Caco-2 (cell line): ENCODE results near the gene PLK5. TPM values are rescaled to one million over a fixed set of nuclear protein-coding genes. Genes with fewer than 3 reads are reported as not detected.

Experiments
- BruUV-seq: library from RNA; stranded (reverse); fragments of 400-500 nt; replicated peaks from 2 replicates; lab custom pipeline; 2021; lab: Mats Ljungman, UMichigan
- CTCF ChIA-PET: fragments of 300-600 bp; sonication (Branson Sonifier 250); formaldehyde crosslinking; loops from one replicate; lab custom pipeline; 2022; ENCODE audit warnings: antibody characterized with exemption; lab: Charles Lee
- POLR2A ChIA-PET: fragments of 300-600 bp; sonication (Branson Sonifier 250); formaldehyde crosslinking; loops from one replicate; lab custom pipeline; 2022; ENCODE audit warnings: antibody characterized with exemption; lab: Charles Lee
- DNase-seq, 2 experiments: peaks; one replicate each; pipeline versions ENCODE4 v3.0.0 to v3.0.0-alpha.2; 2020 to 2022
- H3K27me3 ChIP-seq: replicated peaks from 2 replicates; pipeline ENCODE4 v1.6.0; 2011; ENCODE audit warnings: low read length; ENCODE audit not compliant: control insufficient read depth, insufficient read depth
- H3K36me3 ChIP-seq: 2 replicates; pipeline ENCODE4 v1.5.1; 2011; ENCODE audit warnings: low read length; ENCODE audit not compliant: control insufficient read depth, insufficient read depth
- H3K4me1 ChIP-seq: fragments of 250-450 bp; sonication (Bioruptor Pico); 2 replicates; pipeline ENCODE4 v1.5.1; 2020; ENCODE audit warnings: mild to moderate bottlenecking
- H3K4me3 ChIP-seq: 2 replicates; pipeline ENCODE4 v1.5.1; 2011; ENCODE audit warnings: low read depth, mild to moderate bottlenecking, control low read depth, low read length
- H3K9me3 ChIP-seq: fragments of 250-450 bp; sonication (Bioruptor Pico); 2 replicates; pipeline ENCODE4 v1.5.1; 2020; ENCODE audit warnings: mild to moderate bottlenecking, moderate library complexity
- H3K27ac Mint-ChIP-seq: one replicate; pipeline ENCODE4 v1.8.0; 2022; ENCODE audit warnings: mixed read lengths; ENCODE audit not compliant: unreplicated experiment
- H3K27me3 Mint-ChIP-seq: one replicate; pipeline ENCODE4 v1.8.0; 2022; ENCODE audit warnings: mixed read lengths; ENCODE audit not compliant: insufficient read depth, unreplicated experiment
- H3K36me3 Mint-ChIP-seq: one replicate; pipeline ENCODE4 v1.8.0; 2022; ENCODE audit warnings: mild to moderate bottlenecking, mixed read lengths; ENCODE audit not compliant: insufficient read depth, unreplicated experiment
- H3K4me1 Mint-ChIP-seq: one replicate; pipeline ENCODE4 v1.8.0; 2022; ENCODE audit warnings: low read depth, mixed read lengths; ENCODE audit not compliant: unreplicated experiment
- H3K4me3 Mint-ChIP-seq: one replicate; pipeline ENCODE4 v1.8.0; 2022; ENCODE audit warnings: mild to moderate bottlenecking, moderate library complexity, mixed read lengths; ENCODE audit not compliant: unreplicated experiment
- H3K9me3 Mint-ChIP-seq: one replicate; pipeline ENCODE4 v1.8.0; 2022; ENCODE audit warnings: mixed read lengths; ENCODE audit not compliant: unreplicated experiment
- intact Hi-C: fragments of 100-400 bp; cut with micrococcal nuclease; formaldehyde crosslinking; loops from one replicate; pipeline ENCODE4 v1.10.0; 2022; ENCODE audit not compliant: unreplicated experiment
- total RNA-seq: library from RNA; stranded (reverse); gene quantifications from 2 replicates; pipeline ENCODE4 v1.2.3, GENCODE V29; 2022
- TF ChIP-seq, protein P1 (sequence below), 2 experiments: fragments of 200-600 bp in 1 of 2; IDR thresholded peaks; 1 replicate in 1 of 2; 2 replicates in 1 of 2; pipeline versions ENCODE4 v1.5.1 to v1.8.0; 2011 to 2022; ENCODE audit warnings: antibody characterized with exemption in 1 of 2, control low read depth in 1 of 2, inconsistent platforms in 1 of 2, low read depth in 1 of 2, low read length in 1 of 2, mild to moderate bottlenecking in 1 of 2, moderate library complexity in 1 of 2; ENCODE audit not compliant: insufficient read depth in 1 of 2, severe bottlenecking in 1 of 2, unreplicated experiment in 1 of 2

The PLK5 gene
- total RNA-seq, 1 experiment from 2014 or later, result not detected

DNA sequence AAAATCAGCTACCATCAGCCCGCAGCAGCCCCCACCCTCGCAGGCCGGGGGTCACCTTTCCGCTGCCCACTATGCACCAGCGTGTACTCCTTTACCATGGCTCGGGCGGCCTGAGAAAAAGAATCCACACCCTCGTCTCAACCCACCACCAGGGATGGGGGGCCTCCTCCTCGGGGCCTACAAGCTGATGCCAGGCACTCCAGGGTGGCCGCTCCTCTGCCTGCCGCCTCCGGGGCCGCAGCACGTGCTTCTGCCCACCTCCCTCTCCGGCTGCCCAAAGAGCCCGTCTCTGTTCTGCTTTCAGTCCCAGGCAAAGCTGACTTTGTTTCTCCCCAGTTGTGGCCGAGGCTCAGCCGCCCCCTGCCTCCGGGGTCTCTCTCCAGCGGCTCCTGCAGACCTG, 55.3 kb downstream of the PLK5 start:
- Mint-ChIP-seq H3K4me1 (no peaks in the 10 kb centered on the region), H3K27ac (no peak overlapping the region), H3K36me3 (peaks cover 56% of the 10 kb centered on the region), H3K9me3 (no peaks in the 10 kb centered on the region), H3K4me3 (no peak overlapping the region), H3K27me3 (no peaks in the 10 kb centered on the region)
- CTCF ChIA-PET, result no interaction called here
- no peak overlapping the region for H3K4me3 ChIP-seq
- no peaks in the 10 kb centered on the region for H3K27me3 ChIP-seq
- no peak for DNase-seq
- TF ChIP-seq, protein P1, sequence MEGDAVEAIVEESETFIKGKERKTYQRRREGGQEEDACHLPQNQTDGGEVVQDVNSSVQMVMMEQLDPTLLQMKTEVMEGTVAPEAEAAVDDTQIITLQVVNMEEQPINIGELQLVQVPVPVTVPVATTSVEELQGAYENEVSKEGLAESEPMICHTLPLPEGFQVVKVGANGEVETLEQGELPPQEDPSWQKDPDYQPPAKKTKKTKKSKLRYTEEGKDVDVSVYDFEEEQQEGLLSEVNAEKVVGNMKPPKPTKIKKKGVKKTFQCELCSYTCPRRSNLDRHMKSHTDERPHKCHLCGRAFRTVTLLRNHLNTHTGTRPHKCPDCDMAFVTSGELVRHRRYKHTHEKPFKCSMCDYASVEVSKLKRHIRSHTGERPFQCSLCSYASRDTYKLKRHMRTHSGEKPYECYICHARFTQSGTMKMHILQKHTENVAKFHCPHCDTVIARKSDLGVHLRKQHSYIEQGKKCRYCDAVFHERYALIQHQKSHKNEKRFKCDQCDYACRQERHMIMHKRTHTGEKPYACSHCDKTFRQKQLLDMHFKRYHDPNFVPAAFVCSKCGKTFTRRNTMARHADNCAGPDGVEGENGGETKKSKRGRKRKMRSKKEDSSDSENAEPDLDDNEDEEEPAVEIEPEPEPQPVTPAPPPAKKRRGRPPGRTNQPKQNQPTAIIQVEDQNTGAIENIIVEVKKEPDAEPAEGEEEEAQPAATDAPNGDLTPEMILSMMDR (IDR thresholded peaks at IDR 0.05; ENCODE audit: insufficient read depth in 1 of 2, low read depth in 1 of 2, low read length in 1 of 2, severe bottlenecking in 1 of 2, unreplicated experiment in 1 of 2), result no peak
- POLR2A ChIA-PET, result interaction anchor here (0.6 kb wide), 1 partner anchor 235 kb away, joined by 4 read pairs; no protein-coding TSS in a partner anchor
- H3K4me1 ChIP-seq, result no peaks in the 10 kb centered on the region
- H3K36me3 ChIP-seq, result no peaks in the 10 kb centered on the region
- no TSS peak for BruUV-seq
- H3K9me3 ChIP-seq, result no peaks in the 10 kb centered on the region
- intact Hi-C loops, result no loop called here

DNA sequence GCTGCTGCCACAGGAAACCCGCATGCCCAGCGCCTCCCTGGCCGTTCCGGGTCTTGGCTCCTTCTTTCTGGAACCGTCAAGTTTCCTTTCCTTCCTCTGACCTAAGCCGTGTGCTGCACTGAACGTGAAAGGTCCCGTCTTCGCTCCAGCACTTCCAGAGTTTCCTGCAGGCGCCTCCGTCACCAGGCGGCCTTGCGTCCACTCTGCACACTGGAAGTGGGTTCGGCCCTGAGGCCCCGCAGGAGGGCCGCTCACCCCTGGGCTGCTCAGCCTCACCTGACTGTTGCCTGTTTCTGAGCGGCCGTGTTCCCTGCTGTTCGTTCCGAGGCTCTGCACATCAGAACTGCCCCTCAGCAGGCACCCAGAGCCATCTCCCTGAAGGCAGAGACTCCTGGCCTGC, 56.5 kb downstream of the PLK5 start:
- H3K36me3 Mint-ChIP-seq, result peaks cover 60% of the 10 kb centered on the region
- TF ChIP-seq, protein P1 (IDR thresholded peaks at IDR 0.05; ENCODE audit: insufficient read depth in 1 of 2, low read depth in 1 of 2, low read length in 1 of 2, severe bottlenecking in 1 of 2, unreplicated experiment in 1 of 2), result no peak
- CTCF ChIA-PET, result no interaction called here

DNA sequence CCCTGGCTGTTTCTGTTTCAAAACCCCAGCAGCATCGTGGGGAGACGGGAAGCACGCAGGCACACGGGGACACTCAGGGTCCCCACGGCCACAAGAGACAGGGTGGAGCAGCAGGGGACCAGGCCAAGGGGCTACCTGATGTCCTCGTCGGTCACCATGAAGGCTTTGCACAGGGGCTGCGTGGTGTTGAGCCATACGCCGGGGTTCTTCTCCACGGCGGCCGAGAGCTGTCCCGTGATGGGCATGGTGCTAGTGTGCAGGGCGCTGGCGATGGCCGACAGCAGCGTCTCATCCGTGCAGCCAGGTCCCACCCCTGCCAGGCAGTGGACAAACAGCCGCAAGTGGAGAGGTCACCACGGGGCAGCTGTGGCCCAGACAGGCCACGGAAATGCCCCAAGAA, 57.1 kb downstream of the PLK5 start:
- Mint-ChIP-seq H3K27me3 (no peaks in the 10 kb centered on the region), H3K27ac (no peak overlapping the region), H3K9me3 (no peaks in the 10 kb centered on the region), H3K4me3 (no peak overlapping the region), H3K4me1 (no peaks in the 10 kb centered on the region), H3K36me3 (peaks cover 65% of the 10 kb centered on the region)
- Histone ChIP-seq H3K4me1 (no peaks in the 10 kb centered on the region), H3K27me3 (no peaks in the 10 kb centered on the region), H3K36me3 (no peaks in the 10 kb centered on the region), H3K4me3 (no peak overlapping the region), H3K9me3 (no peaks in the 10 kb centered on the region)
- CTCF ChIA-PET, result no interaction called here
- no TSS peak for BruUV-seq
- intact Hi-C loops, result no loop called here
- DNase-seq, result no peak
- POLR2A ChIA-PET, result interaction anchor here (0.7 kb wide), 1 partner anchor 8 kb away, joined by 4 read pairs; no protein-coding TSS in a partner anchor
- TF ChIP-seq, protein P1 (IDR thresholded peaks at IDR 0.05; ENCODE audit: insufficient read depth in 1 of 2, low read depth in 1 of 2, low read length in 1 of 2, severe bottlenecking in 1 of 2, unreplicated experiment in 1 of 2), result no peak

More for the DNA sequence above, 56.5 kb downstream of the PLK5 start:
- Histone ChIP-seq H3K4me3 (no peak overlapping the region), H3K9me3 (no peaks in the 10 kb centered on the region), H3K27me3 (no peaks in the 10 kb centered on the region), H3K36me3 (no peaks in the 10 kb centered on the region), H3K4me1 (no peaks in the 10 kb centered on the region)
- no peak overlapping the region for H3K4me3 Mint-ChIP-seq
- intact Hi-C loops, result no loop called here
- POLR2A ChIA-PET, result no interaction called here
- H3K4me1 Mint-ChIP-seq, result no peaks in the 10 kb centered on the region
- H3K9me3 Mint-ChIP-seq, result no peaks in the 10 kb centered on the region
- BruUV-seq, result no TSS peak
- no peaks in the 10 kb centered on the region for H3K27me3 Mint-ChIP-seq
- DNase-seq, result no peak
- H3K27ac Mint-ChIP-seq, result no peak overlapping the region
